A673 (cell line): ENCODE measurements around the gene BIRC5. TPM values are rescaled to one million over a fixed set of nuclear protein-coding genes. Genes with fewer than 3 reads are reported as not detected.

Experiments used
- BruUV-seq: library from RNA; stranded (reverse); fragments of 400-500 nt; replicated peaks from 2 replicates; lab custom pipeline; 2021; lab: Mats Ljungman, UMichigan
- CTCF ChIA-PET: fragments of 300-600 bp; sonication (Branson Sonifier 250); formaldehyde crosslinking; loops from one replicate; lab custom pipeline; 2022; ENCODE audit warnings: antibody characterized with exemption; lab: Charles Lee
- POLR2A ChIA-PET: fragments of 300-600 bp; sonication (Branson Sonifier 250); formaldehyde crosslinking; loops from one replicate; lab custom pipeline; 2022; ENCODE audit warnings: antibody characterized with exemption; ENCODE audit not compliant: low non-redundant PET; lab: Charles Lee
- DNase-seq: peaks from one replicate; pipeline ENCODE4 v3.0.0-alpha.2; 2015; ENCODE audit warnings: low spot score
- H3K27ac ChIP-seq: fragments of 200-600 bp; sonication (generic); 2 replicates; pipeline ENCODE4 v1.5.1; 2016; ENCODE audit warnings: mixed run types, low read depth, mild to moderate bottlenecking, mixed read lengths, antibody characterized with exemption, low read length; ENCODE audit not compliant: poor library complexity, severe bottlenecking
- H3K27me3 ChIP-seq: fragments of 200-600 bp; sonication (generic); replicated peaks from 2 replicates; pipeline ENCODE4 v1.6.1; 2017; ENCODE audit warnings: mixed run types, low read depth, mild to moderate bottlenecking, mixed read lengths, antibody characterized with exemption, low read length; ENCODE audit not compliant: insufficient read depth, poor library complexity
- H3K36me3 ChIP-seq: fragments of 200-600 bp; sonication (generic); 2 replicates; pipeline ENCODE4 v1.6.1; 2016; ENCODE audit warnings: mixed run types, mild to moderate bottlenecking, mixed read lengths, antibody characterized with exemption, low read length; ENCODE audit not compliant: insufficient read depth, poor library complexity, severe bottlenecking
- H3K4me1 ChIP-seq: fragments of 200-600 bp; sonication (generic); 2 replicates; pipeline ENCODE4 v1.6.1; 2017; ENCODE audit warnings: mixed run types, mild to moderate bottlenecking, mixed read lengths, antibody characterized with exemption, low read length; ENCODE audit not compliant: insufficient read depth, poor library complexity, severe bottlenecking
- H3K4me3 ChIP-seq: fragments of 200-600 bp; sonication (generic); 2 replicates; pipeline ENCODE4 v1.5.1; 2016; ENCODE audit warnings: low read depth, mixed run types, mild to moderate bottlenecking, mixed read lengths, low read length; ENCODE audit not compliant: poor library complexity, severe bottlenecking
- H3K9me3 ChIP-seq: fragments of 200-600 bp; sonication (generic); 2 replicates; pipeline ENCODE4 v1.6.1; 2016; ENCODE audit warnings: mixed run types, low read depth, mild to moderate bottlenecking, mixed read lengths, antibody characterized with exemption, low read length; ENCODE audit not compliant: poor library complexity, severe bottlenecking
- CTCF ChIP-seq: fragments of 300-800, 200-600 bp; sonication (generic); conservative IDR thresholded peaks from 2 replicates; pipeline ENCODE4 v1.5.1; 2017; ENCODE audit warnings: low read depth, mild to moderate bottlenecking, antibody characterized with exemption, low read length, moderate library complexity, mixed read lengths
- EZH2 ChIP-seq: fragments of 200-600 bp; sonication (generic); IDR thresholded peaks from 2 replicates; pipeline ENCODE4 v1.6.1; 2017; ENCODE audit warnings: borderline replicate concordance, low read depth, mild to moderate bottlenecking, mixed read lengths, antibody characterized with exemption, low read length; ENCODE audit not compliant: poor library complexity, severe bottlenecking
- intact Hi-C: fragments of 100-400 bp; cut with micrococcal nuclease; formaldehyde crosslinking; loops from one replicate; pipeline ENCODE4 v1.10.0; 2022; ENCODE audit not compliant: unreplicated experiment
- total RNA-seq: library from RNA; stranded (reverse); gene quantifications from 2 replicates; pipeline ENCODE4 v1.2.3, GENCODE V29; 2021

Gene BIRC5
- total RNA-seq, 1 experiment from 2014 or later, result 158 TPM

GRCh38 chr17:78182504-78182903 lies 31.5 kb upstream of the BIRC5 start:
- Histone ChIP-seq H3K27me3 (no peaks in the 10 kb centered on the region), H3K36me3 (peaks cover 67% of the 10 kb centered on the region), H3K9me3 (no peaks in the 10 kb centered on the region), H3K27ac (no peak overlapping the region), H3K4me3 (no peak overlapping the region), H3K4me1 (peaks cover 9% of the 10 kb centered on the region)
- intact Hi-C loops, result no loop called here
- DNase-seq, result no peak
- CTCF ChIA-PET, result no interaction called here
- TF ChIP-seq CTCF (no peak), EZH2 (no peak)
- no TSS peak for BruUV-seq
- POLR2A ChIA-PET, result no interaction called here

DNA sequence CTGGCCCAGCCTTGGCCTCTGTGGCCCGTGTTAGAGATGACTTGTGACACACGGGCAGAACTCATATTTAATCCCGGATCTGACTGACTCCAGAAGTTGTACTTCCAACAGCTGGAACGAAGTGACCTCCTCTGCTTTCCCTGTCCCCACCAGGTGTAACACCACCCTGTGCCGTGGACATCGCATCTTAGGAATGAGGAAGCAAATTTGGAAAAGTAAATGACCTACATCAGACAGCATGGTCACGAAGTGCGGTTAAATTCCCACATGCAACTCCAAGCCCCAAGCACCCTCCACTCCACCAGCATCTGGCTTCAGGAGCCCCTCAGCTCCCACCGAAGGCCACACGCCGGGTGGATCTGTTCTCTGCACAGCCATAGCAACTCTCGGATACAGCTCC lies 30.1 kb upstream of the BIRC5 start:
- intact Hi-C loops, result no loop called here

GRCh38 chr17:78184351-78184750 lies 29.7 kb upstream of the BIRC5 start:
- H3K4me1 ChIP-seq, result peaks cover 17% of the 10 kb centered on the region
- intact Hi-C loops, result no loop called here
- H3K27ac ChIP-seq, result no peak overlapping the region
- peak overlapping the region; percentile 7 for H3K4me3 ChIP-seq
- H3K27me3 ChIP-seq, result no peaks in the 10 kb centered on the region
- CTCF ChIA-PET, result no interaction called here
- no peak for DNase-seq
- BruUV-seq, result no TSS peak
- no peak for TF ChIP-seq CTCF
- no peak for TF ChIP-seq EZH2
- H3K9me3 ChIP-seq, result no peaks in the 10 kb centered on the region
- H3K36me3 ChIP-seq, result peaks cover 54% of the 10 kb centered on the region
- POLR2A ChIA-PET, result no interaction called here

More for the DNA sequence above, 30.1 kb upstream of the BIRC5 start:
- no peaks in the 10 kb centered on the region for H3K27me3 ChIP-seq
- ChIA-PET POLR2A (no interaction called here), CTCF (no interaction called here)
- H3K4me1 ChIP-seq, result peaks cover 17% of the 10 kb centered on the region
- peaks cover 58% of the 10 kb centered on the region for H3K36me3 ChIP-seq
- TF ChIP-seq CTCF (no peak), EZH2 (no peak)
- no peak overlapping the region for H3K27ac ChIP-seq
- no peaks in the 10 kb centered on the region for H3K9me3 ChIP-seq
- DNase-seq, result no peak
- peak overlapping the region; percentile 7 for H3K4me3 ChIP-seq
- BruUV-seq, result no TSS peak
